GM13977 (cell line): Measurements from ENCODE around the gene CLEC1A.

Experiments used
- DNase-seq: peaks from one replicate; pipeline ENCODE4 v3.0.0; 2012; ENCODE audit warnings: low spot score
- in situ Hi-C: fragments of 300-500 bp; cut with MboI; formaldehyde crosslinking; loops from one replicate; pipeline ENCODE4 v1.12.0; 2022; ENCODE audit warnings: low sequenced_read_pairs, low pct_unique_long_range_greater_than_20kb, mixed read lengths, inconsistent platforms; ENCODE audit not compliant: unreplicated experiment
- TF ChIP-seq, protein P1 (sequence below): IDR thresholded peaks from 2 replicates; pipeline ENCODE4 v1.5.1; 2012; ENCODE audit warnings: mild to moderate bottlenecking, control low read depth; ENCODE audit not compliant: insufficient read depth; ENCODE audit errors: extremely low read depth, missing control alignments

CLEC1A gene

DNA sequence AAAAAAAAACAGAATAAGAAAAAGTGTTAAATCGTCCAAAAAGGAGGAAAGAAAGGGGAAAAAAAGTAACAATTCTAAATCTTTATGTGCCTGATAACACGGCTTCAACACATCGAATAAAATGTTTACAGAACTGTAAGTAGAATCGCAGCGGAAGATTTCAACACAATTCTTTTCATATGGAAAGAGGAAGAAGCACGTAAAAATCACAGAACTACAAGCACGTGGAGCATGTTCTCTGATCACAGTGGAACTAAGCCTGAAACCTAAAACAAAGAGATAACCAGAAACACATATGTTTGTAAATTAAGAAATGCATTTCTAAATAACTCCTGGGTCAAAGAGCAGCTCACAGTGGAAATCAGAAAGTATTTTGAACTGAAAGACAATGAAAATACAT, 22.5 kb upstream of the CLEC1A start:
- TF ChIP-seq, protein P1, sequence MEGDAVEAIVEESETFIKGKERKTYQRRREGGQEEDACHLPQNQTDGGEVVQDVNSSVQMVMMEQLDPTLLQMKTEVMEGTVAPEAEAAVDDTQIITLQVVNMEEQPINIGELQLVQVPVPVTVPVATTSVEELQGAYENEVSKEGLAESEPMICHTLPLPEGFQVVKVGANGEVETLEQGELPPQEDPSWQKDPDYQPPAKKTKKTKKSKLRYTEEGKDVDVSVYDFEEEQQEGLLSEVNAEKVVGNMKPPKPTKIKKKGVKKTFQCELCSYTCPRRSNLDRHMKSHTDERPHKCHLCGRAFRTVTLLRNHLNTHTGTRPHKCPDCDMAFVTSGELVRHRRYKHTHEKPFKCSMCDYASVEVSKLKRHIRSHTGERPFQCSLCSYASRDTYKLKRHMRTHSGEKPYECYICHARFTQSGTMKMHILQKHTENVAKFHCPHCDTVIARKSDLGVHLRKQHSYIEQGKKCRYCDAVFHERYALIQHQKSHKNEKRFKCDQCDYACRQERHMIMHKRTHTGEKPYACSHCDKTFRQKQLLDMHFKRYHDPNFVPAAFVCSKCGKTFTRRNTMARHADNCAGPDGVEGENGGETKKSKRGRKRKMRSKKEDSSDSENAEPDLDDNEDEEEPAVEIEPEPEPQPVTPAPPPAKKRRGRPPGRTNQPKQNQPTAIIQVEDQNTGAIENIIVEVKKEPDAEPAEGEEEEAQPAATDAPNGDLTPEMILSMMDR: no peak
- in situ Hi-C loops: no loop called here

DNA sequence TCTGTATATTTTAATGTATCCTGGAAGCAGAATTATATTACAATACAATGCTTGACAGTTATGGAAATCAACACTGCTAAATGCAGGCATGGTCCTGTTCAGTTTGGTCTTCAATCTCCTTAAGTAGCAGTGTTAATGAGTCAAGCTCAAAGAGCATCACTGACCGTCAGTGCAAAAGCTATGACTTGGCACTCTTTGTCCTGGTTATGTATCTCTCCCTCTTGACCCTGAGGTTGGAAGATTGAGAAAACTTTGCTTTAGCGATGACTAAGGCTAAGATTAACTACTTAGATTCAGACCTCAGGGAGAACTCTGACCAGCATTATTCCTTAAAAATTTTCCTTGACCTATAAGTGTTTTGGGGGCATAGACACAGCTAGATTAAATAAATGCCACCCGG, 20.3 kb upstream of the CLEC1A start:
- DNase-seq: no peak
- TF ChIP-seq, protein P1: no peak
- in situ Hi-C loops: no loop called here

More for the DNA sequence above, 22.5 kb upstream of the CLEC1A start:
- DNase-seq: no peak

DNA sequence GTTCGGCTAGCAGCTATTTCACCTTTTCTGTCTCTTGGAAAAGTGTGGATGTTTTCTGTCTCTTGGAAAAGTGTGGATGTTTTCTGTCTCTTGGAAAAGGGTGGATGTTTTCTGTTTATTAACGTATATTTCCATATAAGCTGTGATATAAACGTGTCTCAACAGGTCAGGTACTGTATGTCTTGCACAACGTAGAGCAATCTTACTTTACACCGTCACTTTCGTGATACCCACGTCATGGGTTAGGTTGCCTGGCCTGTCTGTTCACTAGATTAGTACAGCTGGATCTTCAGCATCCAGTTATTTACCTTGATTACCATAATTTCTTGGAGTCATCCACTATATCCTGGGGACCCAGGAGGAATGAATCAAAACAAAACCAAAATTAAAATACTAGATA, 17.1 kb upstream of the CLEC1A start:
- in situ Hi-C loops: no loop called here
- no peak for DNase-seq
- TF ChIP-seq, protein P1: no peak

DNA sequence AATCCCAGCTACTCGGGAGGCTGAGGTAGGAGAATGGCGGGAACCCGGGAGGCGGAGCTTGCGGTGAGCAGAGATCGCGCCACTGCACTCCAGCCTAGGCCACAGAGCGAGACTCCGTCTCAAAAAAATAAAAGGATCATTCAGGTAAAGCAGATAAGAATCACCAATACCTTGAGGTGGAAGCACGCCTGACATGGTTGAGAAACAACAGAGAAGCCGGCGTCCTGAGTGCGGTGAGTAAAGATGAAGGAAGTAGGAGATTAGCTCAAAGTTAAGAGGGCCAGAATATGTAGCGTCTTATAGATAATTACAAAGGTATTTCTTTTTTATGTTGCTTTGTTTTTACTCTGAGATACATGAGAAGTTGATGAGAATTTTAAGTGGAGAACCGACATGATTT, 16.5 kb upstream of the CLEC1A start:
- in situ Hi-C loops: no loop called here
- TF ChIP-seq, protein P1: no peak
- DNase-seq: no peak

DNA sequence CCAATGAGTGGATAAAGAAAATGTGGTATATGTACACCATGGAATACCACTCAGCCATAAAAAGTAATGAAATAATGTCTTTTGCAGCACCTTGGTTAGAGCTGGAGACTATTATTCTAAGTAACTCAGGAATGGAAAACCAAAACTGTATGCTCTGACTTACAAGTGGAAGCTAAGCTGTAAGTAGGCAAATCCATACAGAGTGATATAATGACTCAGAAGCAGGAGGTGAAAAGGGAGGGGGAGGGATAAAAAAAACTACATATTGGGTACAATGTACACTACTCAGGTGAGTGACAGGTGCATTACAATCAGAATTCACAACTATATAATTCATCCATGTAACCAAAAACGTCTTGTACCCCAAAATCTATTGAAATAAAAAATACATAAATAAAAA, 15.1 kb upstream of the CLEC1A start:
- no peak for DNase-seq
- in situ Hi-C loops: no loop called here
- TF ChIP-seq, protein P1: no peak

DNA sequence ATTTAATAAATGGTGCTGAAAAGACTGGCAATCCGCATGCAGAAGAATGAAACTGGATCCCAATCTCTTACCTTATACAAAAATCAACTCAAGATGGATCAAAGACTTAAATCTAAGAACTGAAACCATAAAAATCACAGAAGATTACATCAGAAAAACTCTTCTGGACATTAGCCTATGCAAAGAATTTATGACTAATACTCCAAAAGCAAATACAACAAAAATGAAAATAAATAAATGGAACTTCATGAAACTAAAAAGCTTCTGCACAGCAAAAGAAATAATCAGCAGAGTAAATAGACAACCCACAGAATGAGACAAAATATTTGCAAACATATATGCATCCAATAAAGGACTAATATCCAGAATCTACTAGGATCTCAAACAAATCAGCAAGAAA, 14.3 kb upstream of the CLEC1A start:
- DNase-seq: no peak
- in situ Hi-C loops: no loop called here
- TF ChIP-seq, protein P1: no peak

DNA sequence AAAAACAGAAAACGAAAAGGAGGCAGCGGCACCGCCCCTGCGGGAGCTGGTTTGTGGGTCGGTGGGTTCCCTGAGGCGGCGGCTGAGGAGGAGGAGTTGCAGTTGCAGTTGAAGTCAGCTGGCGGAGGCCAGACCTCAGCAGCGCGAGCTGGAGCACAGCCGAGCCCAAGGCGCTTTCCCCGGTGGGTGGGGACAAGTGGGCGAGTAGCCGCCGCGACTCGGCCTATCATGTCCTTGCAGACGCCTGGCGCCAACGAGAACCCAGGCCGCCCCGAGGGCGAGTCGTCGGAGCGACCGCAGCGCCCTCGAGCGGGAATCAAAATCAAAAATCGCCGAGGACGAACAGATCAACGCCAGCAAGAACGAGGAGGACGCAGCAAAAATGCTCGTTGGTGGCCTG, 12.7 kb upstream of the CLEC1A start:
- DNase-seq: no peak
- TF ChIP-seq, protein P1: no peak
- in situ Hi-C loops: no loop called here
